SK-N-SH (cell line): ENCODE measurements around the gene BTBD9. TPM values are rescaled to one million over a fixed set of nuclear protein-coding genes. Genes with fewer than 3 reads are reported as not detected.
"Not testable (repeated sequence)": the region's sequence is repeated elsewhere in the genome, so short reads cannot be mapped to it uniquely, and the experiment has no call there.

Experiments
- CTCF ChIA-PET: fragments of 300-600, 350-600 bp; formaldehyde crosslinking; extraction: SDS; loops from one replicate; lab custom pipeline; 2021; lab: Yijun Ruan, JAX
- POLR2A ChIA-PET: fragments of 350-600 bp; sonication (Branson Sonifier 250); formaldehyde crosslinking; extraction: SDS; loops from one replicate; lab custom pipeline; 2020; ENCODE audit warnings: antibody characterized with exemption, inconsistent platforms; lab: Yijun Ruan, JAX
- DNase-seq: peaks from one replicate; pipeline ENCODE4 v3.0.0; 2012
- H2AFZ ChIP-seq: fragments of 200-600 bp; sonication (generic); 2 replicates; pipeline ENCODE4 v1.8.1; 2016; ENCODE audit warnings: antibody characterized with exemption, mild to moderate bottlenecking, low read depth
- H3F3A ChIP-seq: fragments of 200-600 bp; sonication (generic); replicated peaks from 2 replicates; pipeline ENCODE3; 2016; ENCODE audit warnings: antibody characterized with exemption, mild to moderate bottlenecking; ENCODE audit not compliant: insufficient read depth
- H3K27ac ChIP-seq, 2 experiments: fragments of 200-500 bp in 1 of 2; fragments of 200-600 bp in 1 of 2; sonication (Bioruptor generic) in 1 of 2; sonication (generic), shearing (Covaris generic) in 1 of 2; 2 replicates each; pipeline versions ENCODE4 v1.5.1 to v1.6.1; 2014 to 2016; ENCODE audit warnings: low read depth in 2 of 2, inconsistent platforms in 1 of 2, low read length in 1 of 2, mild to moderate bottlenecking in 1 of 2, mixed read lengths in 1 of 2
- H3K27me3 ChIP-seq: fragments of 200-600 bp; sonication (generic), shearing (Covaris generic); 2 replicates; pipeline ENCODE4 v1.6.1; 2016; ENCODE audit warnings: mixed run types; ENCODE audit not compliant: insufficient read depth
- H3K36me3 ChIP-seq, 2 experiments: fragments of 200-500 bp in 1 of 2; fragments of 200-600 bp in 1 of 2; sonication (Bioruptor generic) in 1 of 2; sonication (generic) in 1 of 2; replicated peaks in 1 of 2; 2 replicates each; pipeline versions ENCODE3 to v1.5.1; 2014 to 2016; ENCODE audit warnings: low read length in 1 of 2, mild to moderate bottlenecking in 1 of 2; ENCODE audit not compliant: insufficient read depth in 2 of 2, control insufficient read depth in 1 of 2
- H3K4me1 ChIP-seq, 2 experiments: fragments of 200-500 bp in 1 of 2; fragments of 200-600 bp in 1 of 2; sonication (Bioruptor generic) in 1 of 2; sonication (generic), shearing (Covaris generic) in 1 of 2; 2 replicates each; pipeline versions ENCODE4 v1.5.1 to v1.6.1; 2014 to 2016; ENCODE audit warnings: low read depth in 1 of 2, low read length in 1 of 2, mixed run types in 1 of 2; ENCODE audit not compliant: insufficient read depth in 2 of 2, control insufficient read depth in 1 of 2
- H3K4me2 ChIP-seq: fragments of 200-600 bp; sonication (generic), shearing (Covaris generic); 2 replicates; pipeline ENCODE4 v1.6.1; 2017; ENCODE audit warnings: mixed run types
- H3K4me3 ChIP-seq, 2 experiments: fragments of 200-500 bp in 1 of 2; fragments of 200-600 bp in 1 of 2; sonication (Bioruptor generic) in 1 of 2; sonication (generic), shearing (Covaris generic) in 1 of 2; 2 replicates each; pipeline versions ENCODE4 v1.5.1 to v1.8.1; 2014 to 2016; ENCODE audit warnings: low read depth in 2 of 2, inconsistent platforms in 1 of 2, low read length in 1 of 2, mild to moderate bottlenecking in 1 of 2, mixed read lengths in 1 of 2, moderate library complexity in 1 of 2
- H3K79me2 ChIP-seq: fragments of 200-600 bp; sonication (generic); 2 replicates; pipeline ENCODE4 v1.8.1; 2017; ENCODE audit warnings: mild to moderate bottlenecking; ENCODE audit not compliant: insufficient read depth
- H3K9ac ChIP-seq: fragments of 200-600 bp; sonication (generic); 2 replicates; pipeline ENCODE4 v1.6.1; 2017; ENCODE audit warnings: mixed run types
- H3K9me2 ChIP-seq: fragments of 200-600 bp; sonication (generic); 2 replicates; pipeline ENCODE4 v1.6.1; 2017; ENCODE audit warnings: mixed run types
- H3K9me3 ChIP-seq: fragments of 200-600 bp; sonication (generic); 2 replicates; pipeline ENCODE4 v1.6.1; 2017; ENCODE audit warnings: mixed run types, mild to moderate bottlenecking, moderate library complexity
- H4K20me1 ChIP-seq: fragments of 200-600 bp; sonication (generic); 2 replicates; pipeline ENCODE4 v1.6.1; 2017; ENCODE audit warnings: mild to moderate bottlenecking, mixed run types; ENCODE audit not compliant: insufficient read depth
- FOSL2 ChIP-seq: IDR thresholded peaks from 2 replicates; pipeline ENCODE4 v1.4.0; 2012; ENCODE audit warnings: low read depth, mild to moderate bottlenecking, moderate library complexity, borderline replicate concordance
- JUND ChIP-seq: IDR thresholded peaks from 2 replicates; pipeline ENCODE4 v1.4.0; 2012
- RFX5 ChIP-seq: IDR thresholded peaks from 2 replicates; pipeline ENCODE4 v1.6.1; 2012; ENCODE audit warnings: mild to moderate bottlenecking, improper control_type of control experiment, low read length
- RXRA ChIP-seq: IDR thresholded peaks from 2 replicates; pipeline ENCODE4 v1.4.0; 2012; ENCODE audit warnings: low read depth, mild to moderate bottlenecking, borderline replicate concordance
- SIN3A ChIP-seq: IDR thresholded peaks from 2 replicates; pipeline ENCODE4 v1.6.1; 2012; ENCODE audit warnings: low read depth, mild to moderate bottlenecking, low read length, moderate library complexity, borderline replicate concordance
- TAF1 ChIP-seq: IDR thresholded peaks from 2 replicates; pipeline ENCODE4 v1.6.1; 2012; ENCODE audit warnings: low read depth, mild to moderate bottlenecking, low read length, moderate library complexity, borderline replicate concordance
- WGBS: methylation state at CpG from one replicate; pipeline ENCODE4 v1.1.6; 2017; ENCODE audit warnings: low lambda C conversion rate; 5-methylcytosine and 5-hydroxymethylcytosine counted together
- polyA plus RNA-seq, 3 experiments: library from polyadenylated mRNA; depleted of rRNA; stranded (reverse); fragments of >200 nt; gene quantifications; 2 replicates each; pipeline ENCODE4 v1.2.3, GENCODE V29; 2012
- TF ChIP-seq, protein P1 (sequence below): IDR thresholded peaks from 2 replicates; pipeline ENCODE4 v1.4.0; 2012; ENCODE audit warnings: low read depth, borderline replicate concordance
- TF ChIP-seq, protein P2 (sequence below): IDR thresholded peaks from 2 replicates; pipeline ENCODE4 v1.4.0; 2012; ENCODE audit warnings: low read depth, borderline replicate concordance

The BTBD9 gene
- polyA plus RNA-seq, 1 of the 3 experiments (the other 2 are of a cell fraction) = 2.2 TPM

DNA sequence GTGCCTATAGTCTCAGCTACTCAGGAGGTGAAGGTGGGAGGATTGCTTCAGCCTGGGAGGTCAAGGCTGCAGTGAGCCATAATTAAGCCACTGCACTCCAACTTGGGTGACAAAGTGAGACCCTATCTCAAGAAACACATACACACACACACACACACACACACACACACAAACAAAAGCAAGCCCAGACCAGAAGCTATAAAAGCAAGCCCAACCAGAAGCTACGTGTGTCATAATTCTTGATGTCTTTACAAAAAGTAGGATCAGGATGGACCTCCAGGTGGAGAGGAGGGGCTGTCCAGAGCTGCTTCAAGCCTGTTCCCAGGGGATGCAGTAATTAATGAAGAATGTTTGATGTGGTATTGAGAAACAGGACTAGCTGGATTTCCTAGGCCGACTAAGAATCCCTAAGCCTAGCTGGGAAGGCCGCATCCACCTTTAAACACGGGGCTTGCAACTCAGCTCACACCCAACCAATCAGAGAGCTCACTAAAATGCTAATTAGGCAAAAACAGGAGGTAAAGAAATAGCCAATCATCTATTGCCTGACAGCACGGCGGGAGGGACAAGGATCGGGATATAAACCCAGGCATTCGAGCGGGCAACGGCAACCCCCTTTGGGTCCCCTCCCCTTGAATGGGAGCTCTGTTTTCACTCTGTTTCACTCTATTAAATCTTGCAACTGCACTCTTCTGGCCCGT is 213.8 kb downstream of the BTBD9 start:
- DNase-seq, H3K9me3 ChIP-seq, H3F3A ChIP-seq, H3K9ac ChIP-seq, H3K9me2 ChIP-seq, H2AFZ ChIP-seq, H3K36me3 ChIP-seq, H3K79me2 ChIP-seq, H3K4me2 ChIP-seq, H3K4me1 ChIP-seq, H3K4me3 ChIP-seq, H3K27ac ChIP-seq, H4K20me1 ChIP-seq, H3K27me3 ChIP-seq, POLR2A ChIA-PET: not testable (repeated sequence)
- WGBS = 90% methylated on average over 11 of the region's 11 CpGs
- CTCF ChIA-PET = interaction anchor here (0.9 kb wide), 1 partner anchor 13 kb away, joined by 3 read pairs; no protein-coding TSS in a partner anchor

DNA sequence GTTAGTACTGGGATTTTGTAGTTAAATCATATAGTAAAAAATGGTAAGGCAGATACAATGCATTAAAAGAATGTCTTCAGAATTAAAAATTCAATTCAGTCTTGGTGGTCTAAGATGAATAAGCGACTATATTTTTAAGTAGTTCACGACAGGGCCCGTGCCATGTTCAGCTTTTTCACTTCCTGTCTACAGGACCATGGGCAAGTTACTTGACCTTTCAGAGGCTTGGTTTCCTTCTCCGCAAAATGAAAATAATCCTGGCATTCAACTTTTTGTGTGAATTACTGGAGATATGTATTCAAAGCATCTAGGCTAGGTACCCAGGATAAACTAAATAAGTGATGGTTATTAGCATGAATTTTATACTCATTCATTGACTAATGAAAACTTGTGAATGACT is 216.0 kb downstream of the BTBD9 start:
- Histone ChIP-seq H3K9ac (no peak overlapping the region), H3K4me3 (no peak overlapping the region), H3K27me3 (no peaks in the 10 kb centered on the region), H3K27ac (no peak overlapping the region), H3K9me3 (no peaks in the 10 kb centered on the region), H2AFZ (no peak overlapping the region), H3K4me1 (peaks cover 0 to 3% of the 10 kb centered on the region in 2 experiments; a peak in 1 of 4 replicates), H3K9me2 (no peaks in the 10 kb centered on the region), H3F3A (no peaks in the 10 kb centered on the region), H3K36me3 (no peaks in the 10 kb centered on the region), H4K20me1 (no peaks in the 10 kb centered on the region), H3K4me2 (no peak overlapping the region), H3K79me2 (no peaks in the 10 kb centered on the region)
- CTCF ChIA-PET = interaction anchor here (1.0 to 1.4 kb wide), 2 partner anchors 36 to 70 kb away, joined by 3 read pairs; no protein-coding TSS in a partner anchor
- POLR2A ChIA-PET = no interaction called here
- no peak for DNase-seq
- TF ChIP-seq, protein P1, sequence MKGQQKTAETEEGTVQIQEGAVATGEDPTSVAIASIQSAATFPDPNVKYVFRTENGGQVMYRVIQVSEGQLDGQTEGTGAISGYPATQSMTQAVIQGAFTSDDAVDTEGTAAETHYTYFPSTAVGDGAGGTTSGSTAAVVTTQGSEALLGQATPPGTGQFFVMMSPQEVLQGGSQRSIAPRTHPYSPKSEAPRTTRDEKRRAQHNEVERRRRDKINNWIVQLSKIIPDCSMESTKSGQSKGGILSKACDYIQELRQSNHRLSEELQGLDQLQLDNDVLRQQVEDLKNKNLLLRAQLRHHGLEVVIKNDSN = no peak
- no peak for TF ChIP-seq RXRA
- TF ChIP-seq RFX5 = no peak
- TF ChIP-seq, protein P2, sequence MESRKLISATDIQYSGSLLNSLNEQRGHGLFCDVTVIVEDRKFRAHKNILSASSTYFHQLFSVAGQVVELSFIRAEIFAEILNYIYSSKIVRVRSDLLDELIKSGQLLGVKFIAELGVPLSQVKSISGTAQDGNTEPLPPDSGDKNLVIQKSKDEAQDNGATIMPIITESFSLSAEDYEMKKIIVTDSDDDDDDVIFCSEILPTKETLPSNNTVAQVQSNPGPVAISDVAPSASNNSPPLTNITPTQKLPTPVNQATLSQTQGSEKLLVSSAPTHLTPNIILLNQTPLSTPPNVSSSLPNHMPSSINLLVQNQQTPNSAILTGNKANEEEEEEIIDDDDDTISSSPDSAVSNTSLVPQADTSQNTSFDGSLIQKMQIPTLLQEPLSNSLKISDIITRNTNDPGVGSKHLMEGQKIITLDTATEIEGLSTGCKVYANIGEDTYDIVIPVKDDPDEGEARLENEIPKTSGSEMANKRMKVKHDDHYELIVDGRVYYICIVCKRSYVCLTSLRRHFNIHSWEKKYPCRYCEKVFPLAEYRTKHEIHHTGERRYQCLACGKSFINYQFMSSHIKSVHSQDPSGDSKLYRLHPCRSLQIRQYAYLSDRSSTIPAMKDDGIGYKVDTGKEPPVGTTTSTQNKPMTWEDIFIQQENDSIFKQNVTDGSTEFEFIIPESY = no peak
- TF ChIP-seq TAF1 = no peak
- no peak for TF ChIP-seq FOSL2
- TF ChIP-seq SIN3A = no peak
- TF ChIP-seq JUND = no peak
- 81% methylated on average over 4 of the region's 4 CpGs for WGBS
